IPS-NIHi11 (cell line): ENCODE data around the gene C2CD3.
"Not testable (repeated sequence)": the region's sequence is repeated elsewhere in the genome, so short reads cannot be mapped to it uniquely, and the experiment has no call there.

Experiments used
- DNase-seq: peaks from one replicate; pipeline ENCODE4 v3.0.0; 2012; ENCODE audit warnings: mixed read lengths, low spot score

The C2CD3 gene

GRCh38 chr11:74120260-74121035 is 50.4 kb downstream of the C2CD3 start:
- DNase-seq: not testable (repeated sequence)

- DNase-seq: no peak
Measured at GRCh38 chr11:74116719-74117118, 54.1 kb downstream of the C2CD3 start.

GRCh38 chr11:74112877-74113276 is 57.9 kb downstream of the C2CD3 start:
- no peak for DNase-seq

GRCh38 chr11:74106124-74106523 is 64.7 kb downstream of the C2CD3 start:
- DNase-seq: no peak

- DNase-seq: no peak
Measured at GRCh38 chr11:74102321-74102720, 68.5 kb downstream of the C2CD3 start.

GRCh38 chr11:74100735-74101134 is 70.1 kb downstream of the C2CD3 start:
- DNase-seq: no peak

GRCh38 chr11:74100231-74100630 is 70.6 kb downstream of the C2CD3 start:
- no peak for DNase-seq

- no peak for DNase-seq
Measured at GRCh38 chr11:74097686-74098237, 73.0 kb downstream of the C2CD3 start.

- DNase-seq: no peak
Measured at GRCh38 chr11:74094393-74094792, 76.4 kb downstream of the C2CD3 start.

GRCh38 chr11:74092425-74092824 is 78.4 kb downstream of the C2CD3 start:
- DNase-seq: no peak

GRCh38 chr11:74091549-74091948 is 79.3 kb downstream of the C2CD3 start:
- no peak for DNase-seq

- no peak for DNase-seq
Measured at GRCh38 chr11:74090701-74091100, 80.1 kb downstream of the C2CD3 start.

GRCh38 chr11:74086242-74086884 is 84.4 kb downstream of the C2CD3 start:
- DNase-seq: no peak

- no peak for DNase-seq
Measured at GRCh38 chr11:74085542-74085892, 85.3 kb downstream of the C2CD3 start.

- no peak for DNase-seq
Measured at GRCh38 chr11:74084796-74085541, 85.8 kb downstream of the C2CD3 start.

GRCh38 chr11:74083927-74084326 is 86.9 kb downstream of the C2CD3 start:
- not testable (repeated sequence) for DNase-seq

GRCh38 chr11:74081428-74081827 is 89.4 kb downstream of the C2CD3 start:
- no peak for DNase-seq

GRCh38 chr11:74077193-74077592 is 93.6 kb downstream of the C2CD3 start:
- DNase-seq: no peak

GRCh38 chr11:74072721-74073120 is 98.1 kb downstream of the C2CD3 start:
- DNase-seq: no peak

- DNase-seq: no peak
Measured at GRCh38 chr11:74072286-74072685, 98.5 kb downstream of the C2CD3 start.

GRCh38 chr11:74070723-74071492 is 99.9 kb downstream of the C2CD3 start:
- no peak for DNase-seq
